ENCODE data around the gene PSTK.

DNA sequence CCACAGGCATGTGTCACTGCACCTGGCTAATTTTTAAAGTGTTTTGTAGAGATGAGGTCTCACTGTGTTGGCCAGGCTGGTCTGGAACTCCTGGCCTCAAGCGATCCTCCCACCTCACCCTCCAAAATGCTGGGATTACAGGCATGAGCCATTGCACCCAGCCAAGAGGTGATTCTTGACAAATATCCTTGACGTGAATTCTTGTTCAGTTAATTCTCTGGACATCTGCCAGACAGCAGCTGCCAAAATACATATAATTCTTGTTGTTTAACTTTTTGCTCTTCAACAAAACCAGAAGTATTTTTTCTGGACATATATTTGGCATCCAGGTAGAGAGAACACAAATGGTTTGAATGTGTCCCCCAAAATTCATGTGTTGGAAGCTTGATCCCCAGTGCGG is 31.8 kb downstream of the PSTK start:
- TF ChIP-seq SUZ12 (IDR thresholded peaks at IDR 0.05; ENCODE audit: extremely low read depth, insufficient read depth, insufficient read length) (no peak), ZNF274 (IDR thresholded peaks at IDR 0.05; ENCODE audit: low read depth, low read length) (no peak)
